GM19397 (cell line): ENCODE measurements around the gene PLXNB3.

Source experiments
- ATAC-seq: cut with Tn5 transposase; IDR thresholded peaks from one replicate; pipeline ENCODE4 v1.9.1; 2021; ENCODE audit warnings: mild to moderate bottlenecking, moderate library complexity; ENCODE audit not compliant: unreplicated experiment

PLXNB3 gene

DNA sequence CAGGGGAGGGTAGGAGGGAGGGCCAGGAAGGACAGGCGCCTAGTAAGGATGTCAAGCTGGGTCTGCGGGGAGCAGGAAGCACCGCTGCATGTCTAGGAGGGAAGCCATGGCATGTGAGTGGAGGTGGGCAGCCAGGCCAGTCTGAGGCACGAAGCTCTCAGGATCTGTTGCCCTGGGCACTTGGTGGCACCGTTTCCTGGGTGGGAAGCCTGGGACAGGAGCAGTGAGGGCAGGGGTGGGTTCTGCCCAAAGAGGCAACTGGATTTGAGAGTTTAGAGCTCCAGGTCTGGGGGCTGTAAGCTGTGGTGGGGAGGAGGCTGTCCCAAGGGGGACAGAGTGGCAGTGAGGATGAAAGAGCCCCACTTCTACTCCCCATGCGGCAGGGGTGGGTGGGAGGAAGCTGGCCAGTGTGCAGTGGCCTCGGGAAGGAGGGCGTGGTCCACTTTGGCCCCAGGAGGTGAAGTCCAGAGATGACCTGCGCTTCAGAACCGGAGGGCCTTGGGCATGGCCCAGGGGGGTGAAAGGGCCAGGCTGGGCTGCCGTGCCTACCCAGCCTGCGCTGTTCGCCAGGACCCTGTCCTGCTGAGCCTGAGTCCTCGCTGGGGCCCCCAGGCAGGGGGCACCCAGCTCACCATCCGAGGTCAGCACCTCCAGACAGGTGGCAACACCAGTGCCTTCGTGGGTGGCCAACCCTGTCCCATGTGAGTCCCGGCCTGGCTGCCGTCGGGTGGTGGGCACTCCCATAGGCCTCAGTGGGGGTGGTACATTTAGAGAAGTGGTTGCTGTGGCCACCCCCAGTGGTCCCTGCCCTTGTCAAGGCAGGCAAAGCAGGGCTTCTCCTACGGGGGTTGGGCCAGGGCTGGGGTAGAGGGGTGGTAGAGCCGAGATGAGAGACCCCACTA is 8.5 kb downstream of the PLXNB3 start:
- ATAC-seq = no peak

DNA sequence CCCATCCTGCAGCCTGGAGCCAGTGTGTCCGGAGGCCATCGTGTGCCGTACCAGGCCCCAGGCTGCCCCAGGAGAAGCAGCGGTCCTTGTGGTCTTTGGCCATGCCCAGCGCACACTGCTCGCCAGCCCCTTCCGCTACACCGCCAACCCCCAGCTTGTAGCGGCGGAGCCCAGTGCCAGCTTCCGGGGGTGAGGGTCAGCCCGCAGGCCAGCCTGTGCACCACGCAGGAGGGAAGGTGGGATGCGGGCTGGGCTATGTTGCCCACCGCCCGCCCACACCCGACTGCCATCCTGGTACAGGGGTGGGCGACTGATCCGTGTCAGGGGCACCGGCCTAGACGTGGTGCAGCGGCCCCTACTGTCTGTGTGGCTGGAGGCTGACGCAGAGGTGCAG is 9.2 kb downstream of the PLXNB3 start:
- ATAC-seq = no peak

DNA sequence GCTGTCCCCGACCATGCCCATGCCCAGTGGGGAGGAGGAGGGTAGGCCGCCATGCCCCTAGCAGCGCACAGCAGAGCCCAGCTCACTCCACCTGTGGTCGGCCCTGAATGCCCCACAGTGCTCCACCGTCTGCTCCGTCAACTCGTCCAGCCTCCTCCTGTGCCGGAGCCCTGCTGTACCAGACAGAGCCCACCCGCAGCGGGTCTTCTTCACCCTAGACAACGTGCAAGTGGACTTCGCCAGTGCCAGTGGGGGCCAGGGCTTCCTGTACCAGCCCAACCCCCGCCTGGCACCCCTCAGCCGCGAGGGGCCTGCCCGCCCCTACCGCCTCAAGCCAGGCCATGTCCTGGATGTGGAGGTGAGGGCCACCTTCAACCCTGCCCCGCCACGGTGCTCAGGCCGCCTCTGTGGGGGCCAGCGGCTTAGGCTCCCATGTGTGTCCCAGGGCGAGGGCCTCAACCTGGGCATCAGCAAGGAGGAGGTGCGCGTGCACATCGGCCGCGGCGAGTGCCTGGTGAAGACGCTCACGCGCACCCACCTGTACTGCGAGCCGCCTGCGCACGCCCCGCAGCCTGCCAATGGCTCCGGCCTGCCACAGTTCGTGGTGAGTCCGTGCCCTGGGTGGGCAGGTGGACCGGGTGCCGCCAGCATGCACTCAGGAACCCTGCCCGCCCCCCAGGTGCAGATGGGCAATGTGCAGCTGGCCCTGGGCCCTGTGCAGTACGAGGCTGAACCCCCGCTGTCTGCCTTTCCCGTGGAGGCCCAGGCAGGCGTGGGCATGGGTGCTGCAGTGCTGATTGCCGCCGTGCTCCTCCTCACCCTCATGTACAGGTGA is 9.9 kb downstream of the PLXNB3 start:
- ATAC-seq = no peak

DNA sequence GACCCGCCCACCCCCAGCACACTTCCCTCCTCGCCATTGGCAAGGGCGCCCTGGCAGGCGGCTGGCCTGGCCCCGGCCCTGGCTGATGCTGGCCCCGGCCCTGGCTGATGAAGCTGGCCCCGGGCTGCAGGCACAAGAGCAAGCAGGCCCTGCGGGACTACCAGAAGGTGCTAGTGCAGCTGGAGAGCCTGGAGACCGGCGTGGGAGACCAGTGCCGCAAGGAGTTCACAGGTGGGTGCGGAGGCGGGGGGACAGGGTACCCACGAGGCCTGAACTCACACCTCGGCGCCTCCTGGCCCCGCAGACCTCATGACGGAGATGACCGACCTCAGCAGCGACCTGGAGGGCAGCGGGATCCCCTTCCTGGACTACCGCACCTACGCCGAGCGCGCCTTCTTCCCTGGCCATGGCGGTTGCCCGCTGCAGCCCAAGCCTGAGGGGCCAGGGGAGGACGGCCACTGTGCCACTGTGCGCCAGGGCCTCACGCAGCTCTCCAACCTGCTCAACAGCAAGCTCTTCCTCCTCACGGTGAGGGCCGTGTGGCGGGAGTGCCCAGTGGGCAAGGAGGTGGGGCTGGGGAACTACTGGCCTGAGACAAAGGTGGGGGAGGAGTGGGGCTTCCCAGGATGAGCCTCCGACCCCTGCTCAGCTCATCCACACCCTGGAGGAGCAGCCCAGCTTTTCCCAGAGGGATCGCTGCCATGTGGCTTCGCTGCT is 10.7 kb downstream of the PLXNB3 start:
- no peak for ATAC-seq

DNA sequence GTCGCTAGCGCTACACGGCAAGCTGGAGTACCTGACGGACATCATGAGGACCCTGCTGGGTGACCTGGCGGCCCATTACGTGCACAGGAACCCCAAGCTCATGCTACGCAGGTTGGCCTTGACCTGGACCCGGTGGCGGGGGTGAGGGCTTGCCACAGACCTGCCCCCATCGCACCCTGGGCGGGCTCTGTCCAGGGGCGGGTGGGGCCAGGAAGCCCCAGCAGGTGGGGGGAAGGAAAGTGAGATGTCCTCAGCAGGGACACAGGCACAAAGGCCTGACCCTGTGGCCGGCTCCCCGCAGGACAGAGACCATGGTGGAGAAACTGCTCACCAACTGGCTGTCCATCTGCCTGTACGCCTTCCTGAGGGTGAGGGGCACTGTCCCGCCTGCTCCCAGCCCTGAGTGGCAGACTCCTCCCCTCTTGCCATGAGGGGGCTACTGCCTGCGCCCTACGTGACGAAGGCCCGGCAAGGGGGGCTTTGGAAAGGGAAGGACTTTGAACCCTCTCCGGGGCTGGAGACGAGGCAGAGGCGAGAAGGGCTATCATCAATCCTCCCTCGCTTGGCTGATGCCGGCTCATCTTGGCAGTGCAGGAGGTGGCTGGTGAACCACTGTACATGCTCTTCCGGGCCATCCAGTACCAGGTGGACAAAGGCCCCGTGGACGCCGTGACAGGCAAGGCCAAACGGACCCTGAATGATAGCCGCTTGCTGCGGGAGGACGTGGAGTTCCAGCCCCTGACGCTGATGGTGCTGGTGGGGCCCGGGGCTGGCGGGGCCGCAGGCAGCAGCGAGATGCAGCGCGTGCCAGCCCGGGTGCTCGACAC is 11.5 kb downstream of the PLXNB3 start:
- no peak for ATAC-seq

DNA sequence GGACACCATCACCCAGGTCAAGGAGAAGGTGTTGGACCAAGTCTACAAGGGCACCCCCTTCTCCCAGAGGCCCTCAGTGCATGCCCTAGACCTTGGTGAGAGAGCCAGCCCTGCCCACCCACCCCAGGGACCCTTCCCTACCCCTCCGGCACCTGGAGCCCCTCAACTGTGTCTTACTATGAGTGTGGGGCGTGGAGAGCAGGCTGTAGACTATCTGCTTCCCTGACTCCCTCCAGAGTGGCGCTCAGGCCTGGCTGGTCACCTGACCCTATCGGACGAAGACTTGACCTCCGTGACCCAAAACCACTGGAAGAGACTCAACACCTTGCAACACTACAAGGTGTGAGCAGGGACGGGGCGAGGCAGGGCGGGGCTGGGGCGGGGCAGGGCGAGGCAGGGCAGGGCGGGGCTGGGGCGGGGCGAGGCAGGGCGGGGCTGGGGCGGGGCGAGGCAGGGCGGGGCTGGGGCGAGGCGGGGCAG is 12.1 kb downstream of the PLXNB3 start:
- ATAC-seq = no peak

DNA sequence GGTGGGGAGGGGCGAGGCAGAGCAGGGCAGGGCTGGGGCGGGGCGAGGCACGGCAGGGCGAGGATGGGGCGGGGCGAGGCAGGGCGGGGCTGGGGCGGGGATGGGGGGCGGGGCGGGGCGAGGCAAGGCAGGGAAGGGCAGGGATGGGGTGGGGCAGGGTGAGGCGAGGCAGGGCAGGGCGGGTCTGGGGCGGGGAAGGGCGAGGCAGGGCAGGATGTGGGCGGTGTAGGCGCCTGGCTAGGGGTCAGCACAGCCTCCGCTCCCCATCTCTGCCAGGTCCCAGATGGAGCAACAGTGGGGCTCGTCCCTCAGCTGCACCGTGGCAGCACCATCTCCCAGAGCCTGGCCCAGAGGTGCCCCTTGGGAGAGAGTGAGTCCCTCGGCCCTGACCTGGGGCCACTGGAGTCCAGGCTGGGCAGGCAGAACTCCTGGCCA is 12.6 kb downstream of the PLXNB3 start:
- no peak for ATAC-seq

DNA sequence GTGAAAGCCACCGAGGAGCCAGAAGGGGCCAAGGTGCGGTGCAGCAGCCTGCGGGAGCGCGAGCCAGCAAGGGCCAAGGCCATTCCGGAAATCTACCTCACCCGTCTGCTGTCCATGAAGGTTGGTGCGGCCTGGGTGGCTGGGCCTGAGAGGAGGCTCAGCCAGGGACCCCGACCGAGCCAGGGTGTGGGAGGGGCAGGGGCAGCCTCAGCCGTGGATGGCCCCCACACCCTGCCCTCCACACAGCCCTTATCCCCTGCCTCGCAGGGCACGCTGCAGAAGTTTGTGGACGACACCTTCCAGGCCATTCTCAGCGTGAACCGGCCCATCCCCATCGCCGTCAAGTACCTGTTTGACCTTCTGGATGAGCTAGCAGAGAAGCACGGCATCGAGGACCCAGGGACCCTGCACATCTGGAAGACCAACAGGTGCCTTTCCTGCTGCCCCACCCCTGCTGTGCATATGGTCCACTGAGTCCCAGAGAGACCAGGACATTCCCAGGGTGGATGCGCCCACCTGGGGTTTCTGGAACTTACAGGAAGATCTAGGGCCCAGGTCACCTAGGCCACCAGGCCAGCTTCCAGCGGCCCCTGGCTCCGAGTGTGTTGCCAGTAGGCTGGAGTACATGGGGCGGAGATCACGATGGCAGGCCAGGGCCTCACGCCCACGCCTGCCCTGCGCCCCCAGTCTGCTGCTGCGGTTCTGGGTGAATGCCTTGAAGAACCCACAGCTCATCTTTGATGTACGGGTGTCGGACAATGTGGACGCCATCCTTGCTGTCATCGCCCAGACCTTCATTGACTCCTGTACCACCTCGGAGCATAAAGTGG is 13.4 kb downstream of the PLXNB3 start:
- no peak for ATAC-seq

DNA sequence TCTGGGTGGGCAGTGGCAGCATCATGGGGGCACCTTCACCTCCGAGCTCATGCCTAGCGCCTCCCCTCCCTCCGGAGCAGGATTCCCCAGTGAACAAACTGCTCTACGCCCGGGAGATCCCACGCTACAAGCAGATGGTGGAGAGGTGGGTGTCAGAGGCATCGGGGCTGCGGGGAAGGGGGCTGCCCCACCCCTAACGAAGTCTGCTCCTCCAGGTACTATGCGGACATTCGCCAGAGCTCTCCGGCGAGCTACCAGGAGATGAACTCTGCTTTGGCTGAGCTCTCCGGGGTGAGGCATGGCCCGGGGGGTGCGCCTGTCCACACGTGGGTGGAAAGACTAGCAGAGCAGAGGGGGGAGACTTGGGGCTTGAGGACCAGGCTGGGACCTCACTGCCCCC is 14.1 kb downstream of the PLXNB3 start:
- no peak for ATAC-seq

DNA sequence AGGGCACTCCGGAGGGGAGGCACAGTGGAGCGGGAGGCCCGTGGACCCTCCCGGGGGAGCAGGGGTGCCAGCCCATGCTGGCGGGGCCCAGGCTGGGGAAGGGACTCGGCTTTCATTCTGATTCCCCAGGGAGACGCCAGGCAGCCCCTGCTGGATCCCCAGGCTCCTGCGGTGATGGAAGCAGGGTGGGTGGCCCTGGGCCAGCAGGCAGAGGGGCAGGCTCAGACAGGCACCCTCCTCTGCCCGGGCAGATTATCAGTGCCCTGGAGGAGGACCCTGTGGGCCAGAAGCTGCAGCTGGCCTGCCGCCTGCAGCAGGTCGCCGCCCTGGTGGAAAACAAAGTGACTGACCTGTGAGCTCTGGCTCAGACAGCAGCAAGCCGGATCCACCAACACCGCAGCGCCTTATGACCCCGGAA is 14.6 kb downstream of the PLXNB3 start:
- no peak for ATAC-seq

DNA sequence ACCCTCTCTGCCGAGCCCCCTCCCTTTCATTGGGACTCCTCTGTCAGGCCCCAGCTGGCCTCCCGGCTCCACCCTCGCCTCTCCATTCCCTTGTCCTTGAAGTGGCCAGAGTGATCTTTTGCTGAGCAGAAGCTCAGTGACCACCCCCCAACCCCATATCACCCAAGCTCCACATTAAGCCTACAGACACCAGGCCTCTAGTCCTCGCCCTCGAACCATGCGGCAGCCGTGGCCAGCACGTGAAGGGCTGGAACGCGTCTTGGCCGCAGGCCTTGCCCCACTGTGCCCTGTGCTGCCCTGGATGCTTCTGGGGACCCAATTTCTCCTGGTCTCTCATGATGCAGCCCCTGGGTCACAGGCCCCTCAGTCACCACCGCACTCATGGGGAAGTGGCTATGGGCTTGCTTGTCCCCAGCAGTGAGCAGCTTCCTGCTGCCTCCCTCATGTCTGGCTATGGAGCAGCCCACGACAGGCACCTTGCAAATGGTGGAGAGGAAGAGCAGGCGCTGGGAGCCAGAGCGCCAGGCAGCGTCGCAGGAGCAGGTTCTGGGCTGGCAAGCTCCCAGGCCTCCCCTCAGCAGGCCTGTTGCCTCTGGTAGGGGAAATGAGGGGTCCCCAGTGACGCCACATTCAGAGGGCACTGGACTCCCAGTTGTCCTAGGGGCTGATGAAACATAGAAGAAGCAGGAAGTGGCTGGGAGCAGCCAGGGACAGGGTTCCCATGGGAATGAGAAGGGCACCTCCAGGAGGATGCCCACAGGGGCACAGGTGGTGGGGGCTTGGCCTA is 16.0 kb downstream of the PLXNB3 start:
- ATAC-seq = no peak

DNA sequence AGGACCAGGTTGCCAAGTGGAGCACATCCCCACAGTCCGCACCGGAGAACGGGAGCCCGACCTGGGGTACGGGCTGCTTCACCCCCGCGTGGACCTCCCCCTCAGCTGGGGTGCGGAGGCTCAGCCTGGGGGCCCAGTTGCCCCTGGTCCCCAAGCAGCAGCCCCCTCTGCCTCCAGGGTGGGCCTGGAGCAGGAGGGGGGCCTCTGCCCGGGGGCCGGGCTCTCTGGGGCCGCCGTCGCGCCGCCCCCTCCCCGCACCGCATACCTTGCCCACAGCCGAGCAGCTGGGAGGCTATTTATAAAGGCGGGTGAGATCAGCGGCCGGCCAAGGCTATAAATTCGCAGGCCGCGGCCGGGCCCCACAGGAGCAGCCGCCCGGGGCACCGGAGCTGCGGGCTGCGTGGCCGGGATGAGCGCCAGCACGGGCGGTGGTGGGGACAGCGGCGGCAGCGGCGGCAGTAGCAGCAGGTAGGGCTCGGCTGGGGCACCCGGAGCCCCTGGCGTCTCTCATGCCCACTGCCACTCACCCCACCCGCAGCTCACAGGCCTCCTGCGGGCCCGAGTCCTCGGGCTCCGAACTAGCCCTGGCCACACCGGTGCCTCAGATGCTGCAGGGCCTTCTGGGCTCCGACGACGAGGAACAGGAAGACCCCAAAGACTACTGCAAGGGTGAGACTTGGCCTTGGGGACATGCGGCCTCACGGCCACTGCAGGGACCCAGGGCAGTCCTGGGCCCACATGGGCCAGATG is 16.8 kb downstream of the PLXNB3 start, which contains the start of gene SRPK3:
Gene SRPK3, plus strand, starts transcription at position 364 of the 750 bp plus-strand sequence. Its CDS starts 46 bp downstream, at position 410.
- no peak for ATAC-seq

DNA sequence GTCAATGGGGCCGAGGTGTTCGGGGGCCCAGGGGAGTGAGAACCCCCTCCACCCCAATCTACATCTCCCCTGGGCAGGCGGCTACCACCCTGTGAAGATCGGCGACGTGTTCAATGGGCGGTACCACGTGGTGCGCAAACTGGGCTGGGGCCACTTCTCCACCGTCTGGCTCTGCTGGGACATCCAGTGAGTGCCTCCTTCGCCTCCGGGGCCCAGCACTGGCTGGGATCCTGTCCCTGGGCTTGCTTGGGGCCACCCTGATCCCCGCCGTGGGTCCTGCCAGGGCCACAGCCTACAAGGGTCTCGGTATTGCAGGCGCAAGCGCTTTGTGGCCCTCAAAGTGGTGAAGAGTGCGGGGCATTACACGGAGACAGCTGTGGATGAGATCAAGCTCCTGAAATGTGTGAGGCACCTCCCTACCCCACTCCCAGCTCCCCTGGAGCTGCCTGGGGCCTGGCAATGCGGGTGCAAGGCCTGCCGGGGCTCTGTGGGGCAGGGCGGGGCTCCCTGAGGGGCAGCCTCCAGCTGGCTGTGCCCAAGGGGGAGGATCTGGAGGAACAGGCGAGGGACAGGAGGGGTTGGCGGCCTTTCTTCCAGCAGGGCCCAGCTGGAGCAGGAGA is 17.5 kb downstream of the PLXNB3 start:
- no peak for ATAC-seq

DNA sequence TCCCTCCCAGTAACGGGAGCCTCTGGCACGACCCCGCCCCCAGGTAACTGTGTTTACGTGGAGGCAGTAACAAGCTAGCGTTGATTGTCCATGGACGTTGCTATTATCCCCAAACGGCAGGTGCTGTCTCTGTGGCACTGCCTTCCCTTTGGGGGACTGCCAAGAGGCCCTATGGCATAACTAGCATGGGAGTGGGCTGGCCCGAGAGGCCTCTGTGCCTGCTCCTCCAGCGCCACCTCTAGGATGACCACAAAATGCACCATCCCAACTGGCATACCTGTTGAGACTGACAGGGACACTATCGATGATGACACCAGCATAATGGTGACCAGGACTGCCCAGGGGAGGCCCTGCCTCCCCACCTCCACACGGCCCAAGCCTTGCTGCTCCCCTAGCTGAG is 18.3 kb downstream of the PLXNB3 start:
- no peak for ATAC-seq

DNA sequence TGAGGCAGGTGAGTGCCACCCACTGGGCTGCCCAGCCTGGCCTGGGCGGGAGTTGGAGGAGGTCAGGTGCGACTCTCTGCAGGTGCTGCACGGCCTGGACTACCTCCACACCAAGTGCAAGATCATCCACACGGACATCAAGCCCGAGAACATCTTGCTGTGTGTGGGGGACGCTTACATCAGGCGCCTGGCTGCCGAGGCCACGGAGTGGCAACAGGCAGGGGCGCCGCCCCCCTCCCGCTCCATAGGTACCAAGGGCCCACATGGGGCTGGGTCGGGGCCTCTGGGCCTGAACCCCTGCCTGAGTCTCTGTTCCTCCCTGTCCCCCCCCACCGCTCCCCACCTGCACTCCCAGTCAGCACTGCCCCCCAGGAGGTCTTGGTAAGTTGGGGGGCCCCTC is 18.8 kb downstream of the PLXNB3 start:
- ATAC-seq = no peak

DNA sequence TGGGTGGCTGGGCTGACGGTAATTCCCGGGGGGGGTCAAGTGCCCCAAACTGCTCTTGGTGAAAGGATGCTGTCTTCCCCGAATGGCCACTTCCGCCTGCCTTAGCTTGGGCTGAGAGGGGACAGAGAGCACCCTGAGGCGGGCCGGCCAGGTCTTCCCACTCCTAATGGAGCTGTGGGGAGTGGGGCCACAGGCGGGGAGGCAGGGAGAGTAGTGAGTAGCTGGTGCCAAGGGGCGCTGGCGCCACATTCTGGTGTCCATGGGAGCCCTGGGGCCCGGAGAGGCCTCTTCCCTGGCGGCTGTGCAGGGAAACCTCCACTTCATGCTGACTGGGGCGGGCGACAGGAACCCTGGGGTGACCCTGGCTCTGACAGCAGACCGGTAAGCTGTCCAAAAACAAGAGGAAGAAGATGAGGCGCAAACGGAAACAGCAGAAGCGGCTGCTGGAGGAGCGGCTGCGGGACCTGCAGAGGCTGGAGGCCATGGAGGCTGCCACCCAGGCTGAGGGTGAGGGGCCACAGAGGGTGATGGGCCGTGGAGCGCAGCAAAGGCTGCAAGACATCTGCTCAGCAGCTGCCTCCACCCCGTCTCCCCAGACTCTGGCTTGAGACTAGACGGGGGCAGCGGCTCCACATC is 19.4 kb downstream of the PLXNB3 start:
- ATAC-seq = no peak
